Prostate gland (tissue), 2 donors: Measurements from ENCODE around the gene ZNF709.

Source experiments
- CTCF ChIP-seq, 4 experiments: fragments of 200-600 bp in 2 of 4; fragments of 450-650 bp in 2 of 4; sonication (generic) in 2 of 4; IDR thresholded peaks; 1 replicate in 3 of 4; 2 replicates in 1 of 4; pipeline ENCODE4 v1.5.1; 2016 to 2019; ENCODE audit warnings: antibody characterized with exemption in 4 of 4, mild to moderate bottlenecking in 2 of 4, moderate library complexity in 2 of 4
- POLR2AphosphoS5 ChIP-seq: sonication (generic); formaldehyde crosslinking; IDR thresholded peaks from one replicate; pipeline ENCODE4 v1.6.1; 2017; ENCODE audit warnings: antibody characterized with exemption

- TF ChIP-seq CTCF (IDR thresholded peaks at IDR 0.05) (no peak), POLR2AphosphoS5 (no peak)
Measured at GRCh38 chr19:12526542-12526941, 41.9 kb upstream of the ZNF709 start.
